Mesenteric fat pad (tissue), 1 donor: Measurements from ENCODE around the gene PFN3. TPM values are rescaled to one million over a fixed set of nuclear protein-coding genes. Genes with fewer than 3 reads are reported as not detected.

Experiments used
- DNase-seq: peaks from one replicate; pipeline ENCODE4 v3.0.0-alpha.2; 2020; ENCODE audit warnings: low spot score
- long read RNA-seq: library from polyadenylated mRNA; unstranded; transcript quantifications from one replicate; pipeline ENCODE4 v2.0.0, GENCODE V29; 2020
- total RNA-seq: library from RNA; stranded (reverse); fragmentation: NEBNext Ultra II Directional; extraction: Animal tissue kit (Norgen Biotek cat#: 25700); gene quantifications from one replicate; pipeline ENCODE4 v1.2.1, GENCODE V29; 2021
- donor health status: DM: yes; HTN: yes; CAD: no.

The PFN3 gene
- not detected for total RNA-seq
- long read RNA-seq: 0 reads

GRCh38 chr5:177399997-177400868, at the start of gene PFN3:
Gene PFN3, minus strand, starts transcription at chr5:177400661. Its CDS starts 85 bp downstream, at chr5:177400576.
- DNase-seq: no peak

GRCh38 chr5:177449140-177450061, 48.9 kb upstream of the PFN3 start:
- DNase-seq: no peak

GRCh38 chr5:177448244-177448950, 47.9 kb upstream of the PFN3 start:
- no peak for DNase-seq

GRCh38 chr5:177447611-177448243, 47.3 kb upstream of the PFN3 start:
- DNase-seq: no peak

GRCh38 chr5:177447066-177447610, 46.7 kb upstream of the PFN3 start:
- no peak for DNase-seq

GRCh38 chr5:177446200-177447065, 46.0 kb upstream of the PFN3 start, which contains the start of gene PRR7:
Gene PRR7, plus strand, starts transcription at chr5:177446814. Its CDS starts 8,254 bp downstream, at chr5:177455068.
- DNase-seq: no peak

- no peak for DNase-seq
Measured at GRCh38 chr5:177445917-177446199, 45.4 kb upstream of the PFN3 start.

GRCh38 chr5:177445052-177445916, 44.8 kb upstream of the PFN3 start:
- no peak for DNase-seq

GRCh38 chr5:177444106-177445051, 43.9 kb upstream of the PFN3 start:
- no peak for DNase-seq

- no peak for DNase-seq
Measured at GRCh38 chr5:177443144-177443983, 42.9 kb upstream of the PFN3 start.

GRCh38 chr5:177442066-177442826, 41.8 kb upstream of the PFN3 start:
- DNase-seq: no peak

GRCh38 chr5:177440990-177441780, 40.7 kb upstream of the PFN3 start:
- no peak for DNase-seq

- no peak for DNase-seq
Measured at GRCh38 chr5:177440211-177440989, 39.9 kb upstream of the PFN3 start.

- no peak for DNase-seq
Measured at GRCh38 chr5:177439518-177440053, 39.1 kb upstream of the PFN3 start.
